Stomach (tissue), 4 donors: ENCODE data around the gene WDR27.

ENCODE experiments used
- CTCF ChIP-seq, 7 experiments: fragments of 450-650 bp in 4 of 7; fragments of 200-600 bp in 3 of 7; sonication (generic) in 3 of 7; IDR thresholded peaks; one replicate each; pipeline ENCODE4 v1.5.1; 2016 to 2019; ENCODE audit warnings: antibody characterized with exemption in 7 of 7, control low read depth in 2 of 7, mild to moderate bottlenecking in 1 of 7
- EP300 ChIP-seq: sonication (generic); formaldehyde crosslinking; IDR thresholded peaks from one replicate; pipeline ENCODE4 v1.6.1; 2017; ENCODE audit warnings: antibody characterized with exemption
- POLR2A ChIP-seq, 4 donors: fragments of 450-650 bp; IDR thresholded peaks; one replicate each; pipeline ENCODE4 v1.6.1; 2016; ENCODE audit warnings: antibody characterized with exemption in 4 of 4, control low read depth in 2 of 4, mild to moderate bottlenecking in 1 of 4, moderate library complexity in 1 of 4
- POLR2AphosphoS5 ChIP-seq, 3 donors: sonication (generic); formaldehyde crosslinking; IDR thresholded peaks; one replicate each; pipeline ENCODE4 v1.6.1; 2016; ENCODE audit warnings: antibody characterized with exemption in 3 of 3

- no peak for TF ChIP-seq CTCF (IDR thresholded peaks at IDR 0.05)
- no peak for TF ChIP-seq EP300
- TF ChIP-seq POLR2A (IDR thresholded peaks at IDR 0.05), result no peak
- TF ChIP-seq POLR2AphosphoS5 (IDR thresholded peaks at IDR 0.05), result no peak
These were observed 39.5 kb upstream of the WDR27 start for GRCh38 chr6:169741344-169741743.
